ENCODE measurements around the gene KLHL3. TPM values are rescaled to one million over a fixed set of nuclear protein-coding genes. Genes with fewer than 3 reads are reported as not detected.

The KLHL3 gene
- polyA plus RNA-seq, 3 donors: 13.7 to 27.5 (median 17.6) TPM

DNA sequence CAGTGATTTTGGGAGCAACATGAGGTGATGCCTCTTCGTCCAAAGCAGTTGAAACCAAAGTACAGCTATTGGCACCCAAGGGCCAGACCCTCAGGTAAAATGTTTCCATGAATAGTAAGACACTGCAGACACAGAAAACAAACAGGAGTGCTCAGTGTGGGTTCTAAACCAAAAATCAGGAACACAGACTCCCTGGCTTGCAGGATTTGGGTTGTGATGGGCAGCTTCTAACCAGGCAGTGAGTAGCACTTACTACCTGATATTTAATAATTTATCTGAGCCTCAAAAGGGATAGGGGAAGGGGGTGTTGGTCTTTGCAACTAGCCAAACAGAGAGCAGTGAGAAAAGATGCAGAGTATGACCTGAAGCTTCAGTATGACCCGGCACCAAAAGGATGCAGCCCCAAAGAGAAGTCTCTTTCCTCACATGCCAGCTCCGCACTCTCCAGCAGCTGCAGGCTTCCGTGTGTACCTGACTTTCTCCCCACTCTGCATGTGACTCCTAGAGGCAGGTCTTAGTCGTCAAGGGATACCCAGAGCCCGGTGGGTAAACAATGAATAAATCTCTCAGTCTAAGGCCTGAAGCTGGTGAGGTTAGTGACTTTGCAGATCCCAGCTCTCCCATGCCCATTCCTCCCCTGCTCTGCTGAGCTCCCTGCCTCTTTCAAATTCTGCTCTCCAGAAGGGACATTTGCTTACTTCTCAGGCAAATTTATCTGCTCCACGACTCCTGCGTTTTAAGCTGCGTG, 131.4 kb downstream of the KLHL3 start:
- DNase-seq (ENCODE audit: extremely low read depth in 1 of 11, low read depth in 9 of 11, low spot score in 4 of 11): peak in 6 of 11 donors; percentile 6 to 55 (median 37)

DNA sequence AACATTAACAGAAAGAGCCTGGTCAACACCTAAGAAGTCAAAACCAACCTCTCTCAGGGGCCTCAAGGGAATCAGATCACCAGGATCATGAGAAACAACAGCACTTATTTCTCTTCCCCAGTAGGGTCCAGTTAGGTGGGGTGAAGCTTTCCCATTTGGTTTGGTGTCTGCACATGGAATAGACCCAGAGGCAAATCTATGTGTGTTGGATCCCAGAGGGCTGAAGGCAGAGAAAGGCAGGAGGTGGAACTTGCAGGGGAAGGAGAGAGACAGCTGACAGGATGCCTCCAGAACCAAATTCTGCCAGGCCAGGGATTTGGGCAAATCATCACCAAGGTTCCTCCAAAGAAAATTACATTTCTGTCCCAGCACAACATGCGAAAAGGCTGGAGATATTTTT, 132.0 kb downstream of the KLHL3 start:
- DNase-seq (ENCODE audit: extremely low read depth in 1 of 11, low read depth in 9 of 11, low spot score in 4 of 11): no peak

DNA sequence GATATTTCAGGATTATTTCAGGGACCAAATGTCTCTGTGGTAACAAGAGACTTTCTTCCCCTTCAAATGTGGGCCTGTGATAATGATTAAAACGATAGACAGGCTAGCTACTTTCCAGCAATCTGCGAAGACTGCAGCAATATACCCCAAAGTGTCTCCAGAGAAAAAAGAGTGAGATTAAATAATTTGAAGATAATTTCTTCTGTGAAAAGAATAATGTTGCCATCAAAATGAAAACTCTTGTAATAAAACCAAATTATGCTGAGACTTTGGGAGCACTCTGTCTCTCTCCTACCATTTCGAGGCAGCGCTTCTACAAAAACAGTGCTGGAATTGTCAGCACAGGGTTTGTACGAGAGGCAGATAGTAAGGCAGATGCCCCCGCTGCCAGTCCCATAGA, 132.5 kb downstream of the KLHL3 start:
- no peak for DNase-seq (ENCODE audit: extremely low read depth in 1 of 11, low read depth in 9 of 11, low spot score in 4 of 11)

DNA sequence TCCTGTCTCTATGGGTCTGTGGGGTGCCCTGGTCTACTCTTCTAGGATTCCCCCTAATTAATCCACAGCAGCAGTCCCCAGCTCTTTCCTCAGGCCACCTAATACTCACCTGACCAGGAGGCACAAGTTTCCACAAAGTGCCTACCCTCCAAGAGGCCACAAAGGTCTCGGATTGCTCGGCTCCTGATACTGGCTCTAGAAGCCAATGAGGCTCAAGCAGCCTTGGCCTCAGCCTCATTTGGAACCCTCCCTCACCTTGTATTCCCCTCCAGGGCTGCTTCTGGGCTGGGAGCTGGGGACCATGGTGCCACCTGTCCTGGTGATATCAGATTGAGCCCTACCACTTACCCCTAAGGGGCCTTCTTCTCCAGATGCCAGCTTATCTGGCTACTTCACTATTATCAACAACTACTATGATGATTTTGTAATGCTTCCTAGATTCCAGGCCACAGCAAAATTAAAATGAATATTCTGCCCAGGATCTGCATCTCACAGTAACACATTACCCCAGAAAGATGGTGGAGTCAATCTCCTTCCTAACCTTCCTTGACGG, 133.1 kb downstream of the KLHL3 start:
- no peak for DNase-seq (ENCODE audit: extremely low read depth in 1 of 11, low read depth in 9 of 11, low spot score in 4 of 11)

DNA sequence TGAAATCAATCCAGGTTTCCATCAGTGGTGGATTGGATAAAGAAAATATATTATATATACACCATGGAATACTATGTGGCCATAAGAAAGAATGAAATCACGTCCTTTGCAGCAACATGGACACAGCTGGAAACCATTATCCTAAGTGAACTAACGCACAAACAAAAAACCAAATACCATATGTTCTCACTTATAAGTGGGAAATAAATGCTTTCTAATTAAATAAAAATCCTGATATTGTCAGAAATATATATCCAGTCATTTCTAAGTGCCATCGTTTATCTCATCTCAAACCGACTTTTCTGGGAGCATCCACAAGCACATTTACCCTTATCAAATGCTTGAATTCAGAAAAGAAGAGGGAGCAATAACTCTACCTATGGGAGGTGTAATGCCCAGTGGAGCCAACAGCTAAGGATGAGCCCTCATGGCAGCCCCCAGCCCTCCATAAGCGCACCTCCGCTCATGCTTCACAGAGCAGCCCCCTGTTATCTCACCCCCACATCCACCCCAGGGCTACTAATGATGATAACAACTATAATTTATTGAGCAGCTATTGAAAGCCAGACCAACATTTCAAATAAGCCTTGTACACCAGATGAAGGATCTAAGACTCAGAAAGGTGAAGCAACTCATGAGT, 135.0 kb downstream of the KLHL3 start:
- DNase-seq (ENCODE audit: extremely low read depth in 1 of 11, low read depth in 9 of 11, low spot score in 4 of 11): no peak

DNA sequence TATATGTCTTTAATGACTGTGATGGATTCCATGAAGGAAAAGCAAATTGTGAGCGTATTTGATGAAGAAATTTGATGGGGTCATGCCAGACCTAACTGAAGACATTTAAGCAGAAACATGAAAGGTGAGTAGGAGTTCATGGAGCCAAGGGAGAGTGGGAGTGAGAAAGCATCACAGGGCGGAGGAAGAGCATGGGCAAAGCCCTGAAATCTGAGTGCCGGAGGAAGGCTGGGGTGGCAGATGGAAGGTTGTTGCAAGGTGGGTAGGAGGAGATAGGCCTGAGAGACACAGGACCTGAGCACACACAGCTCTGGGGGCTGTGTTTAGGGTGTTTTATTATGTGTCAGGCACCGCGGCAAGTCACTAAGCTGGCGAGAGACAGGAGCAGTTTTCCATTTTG, 136.4 kb downstream of the KLHL3 start:
- DNase-seq (ENCODE audit: extremely low read depth in 1 of 11, low read depth in 9 of 11, low spot score in 4 of 11): no peak

DNA sequence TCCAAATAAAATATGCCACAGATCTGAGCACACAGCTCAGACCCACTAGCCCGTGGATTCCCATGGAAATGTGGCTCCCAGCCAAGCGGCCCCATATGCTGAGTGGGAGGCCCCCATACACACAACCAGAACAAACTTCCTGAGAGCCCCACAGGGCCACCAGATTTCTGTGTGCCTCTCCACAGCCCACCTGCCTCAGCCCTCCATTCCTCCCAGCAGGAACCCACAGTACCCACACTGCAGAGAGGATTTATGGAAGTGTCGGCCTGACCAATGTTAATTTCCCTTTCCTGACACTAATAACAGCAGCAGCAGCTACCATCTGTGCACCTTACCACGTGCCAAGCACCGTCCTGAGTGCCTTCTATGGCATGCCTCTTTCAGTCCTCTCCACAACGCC, 137.5 kb downstream of the KLHL3 start:
- DNase-seq (ENCODE audit: extremely low read depth in 1 of 11, low read depth in 9 of 11, low spot score in 4 of 11): no peak

DNA sequence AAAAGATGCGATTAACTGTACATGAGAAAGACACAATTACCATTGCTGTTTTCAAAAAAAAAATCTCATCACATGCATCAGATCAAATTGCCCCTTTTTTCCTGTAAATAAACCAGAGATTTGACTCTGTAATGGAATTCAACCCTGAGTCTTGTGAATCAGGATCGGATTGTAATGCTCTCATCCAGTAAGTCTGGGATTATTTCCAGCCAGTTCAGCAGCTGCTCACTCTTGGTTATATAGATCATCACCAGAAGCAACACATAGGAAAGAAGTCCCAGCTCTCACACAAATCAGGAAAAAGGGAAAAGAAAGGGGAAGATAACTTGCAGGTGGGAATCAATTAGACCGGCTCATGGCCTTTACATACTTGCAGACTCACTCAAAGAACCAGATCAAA, 138.9 kb downstream of the KLHL3 start:
- no peak for DNase-seq (ENCODE audit: extremely low read depth in 1 of 11, low read depth in 9 of 11, low spot score in 4 of 11)

DNA sequence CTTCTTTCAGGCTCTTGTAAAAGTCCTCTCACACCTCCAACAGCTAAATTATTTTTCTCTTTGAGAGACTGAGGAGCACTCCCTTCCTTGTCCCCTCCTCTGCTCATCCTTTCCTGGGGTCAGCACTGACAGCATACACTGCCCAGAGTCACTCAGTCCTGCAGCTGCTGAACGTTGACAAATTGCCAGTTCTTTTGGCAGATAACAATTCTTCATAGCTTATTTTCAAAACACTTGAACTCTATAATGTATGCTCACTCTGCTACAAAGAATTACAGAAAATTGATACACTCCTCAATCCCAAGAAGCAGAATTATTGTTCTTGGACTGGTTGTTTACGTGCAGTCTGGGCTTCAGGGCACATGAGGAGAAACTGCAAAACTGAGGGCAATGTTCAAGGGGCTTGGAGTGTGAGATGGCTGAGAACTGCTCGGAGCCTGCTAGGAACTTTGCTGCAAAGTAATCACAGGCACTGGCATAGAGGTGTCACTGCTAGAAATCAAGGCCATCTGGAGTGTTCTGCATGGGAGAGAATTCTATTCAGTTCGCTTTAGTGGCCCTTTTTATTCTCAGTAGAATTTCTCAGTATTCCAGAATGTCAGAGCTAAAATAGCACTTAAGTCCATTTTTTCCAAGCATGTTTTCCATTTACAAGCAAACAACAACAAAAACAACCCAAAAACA, 140.4 kb downstream of the KLHL3 start:
- DNase-seq (ENCODE audit: extremely low read depth in 1 of 11, low read depth in 9 of 11, low spot score in 4 of 11): no peak

DNA sequence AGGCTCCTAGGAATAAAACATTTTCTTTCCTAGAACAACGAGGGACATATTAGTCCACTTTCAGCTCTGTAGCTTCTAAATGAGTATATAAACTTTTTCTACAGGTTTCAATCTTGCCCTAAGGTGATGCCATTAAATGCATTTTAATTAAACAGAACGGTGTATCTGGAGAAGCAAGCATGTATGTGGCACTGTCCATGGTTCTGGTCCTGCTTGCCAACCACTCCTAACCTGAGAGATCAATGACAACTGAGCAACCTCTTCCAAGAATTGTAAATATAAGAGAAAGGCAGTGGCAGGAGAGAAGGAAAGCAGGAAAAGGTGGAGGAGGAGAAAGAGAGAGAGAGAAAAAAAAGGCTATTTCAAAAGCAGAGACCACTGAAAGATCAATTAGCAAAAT, 141.2 kb downstream of the KLHL3 start:
- peak in 1 of 11 donors; percentile 4 for DNase-seq (ENCODE audit: extremely low read depth in 1 of 11, low read depth in 9 of 11, low spot score in 4 of 11)

DNA sequence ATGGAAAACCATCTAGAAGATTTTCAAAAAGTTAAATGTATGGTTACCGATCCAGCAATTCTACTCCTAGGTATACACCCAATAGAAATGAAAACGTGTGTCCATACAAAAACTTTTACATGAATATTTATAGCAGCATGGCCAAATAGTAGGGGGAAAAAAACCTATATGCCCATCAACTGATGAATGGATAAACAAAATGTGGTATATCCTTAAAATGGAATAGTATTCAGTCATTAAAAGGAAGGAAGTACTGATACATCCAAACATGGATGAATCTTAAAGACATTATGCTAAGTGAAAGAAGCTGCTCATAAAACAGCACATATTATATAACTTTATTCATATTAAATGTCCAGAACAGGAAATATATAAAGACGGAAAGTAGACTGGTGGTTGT, 143.6 kb downstream of the KLHL3 start:
- DNase-seq (ENCODE audit: extremely low read depth in 1 of 11, low read depth in 9 of 11, low spot score in 4 of 11): no peak

DNA sequence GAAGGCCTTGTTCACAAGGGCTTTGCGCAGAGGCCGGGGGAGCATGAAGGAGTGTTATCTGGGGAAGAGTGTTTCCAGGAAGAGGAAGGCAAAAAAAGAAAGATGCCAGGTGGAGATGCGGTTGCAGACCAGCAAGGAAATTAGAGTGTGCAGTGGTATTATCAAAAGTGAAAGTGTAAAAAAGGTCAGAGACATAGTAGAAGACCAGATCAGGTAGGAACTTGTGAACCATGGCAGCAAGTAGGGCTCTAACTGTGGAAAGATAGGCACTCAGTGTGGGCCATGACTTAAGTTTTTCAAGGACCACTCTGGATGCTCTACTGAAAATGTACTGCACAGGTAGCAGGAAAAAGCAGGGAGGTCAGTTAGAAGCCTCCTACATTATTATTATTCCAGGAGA, 146.7 kb downstream of the KLHL3 start:
- DNase-seq (ENCODE audit: extremely low read depth in 1 of 11, low read depth in 9 of 11, low spot score in 4 of 11): no peak

DNA sequence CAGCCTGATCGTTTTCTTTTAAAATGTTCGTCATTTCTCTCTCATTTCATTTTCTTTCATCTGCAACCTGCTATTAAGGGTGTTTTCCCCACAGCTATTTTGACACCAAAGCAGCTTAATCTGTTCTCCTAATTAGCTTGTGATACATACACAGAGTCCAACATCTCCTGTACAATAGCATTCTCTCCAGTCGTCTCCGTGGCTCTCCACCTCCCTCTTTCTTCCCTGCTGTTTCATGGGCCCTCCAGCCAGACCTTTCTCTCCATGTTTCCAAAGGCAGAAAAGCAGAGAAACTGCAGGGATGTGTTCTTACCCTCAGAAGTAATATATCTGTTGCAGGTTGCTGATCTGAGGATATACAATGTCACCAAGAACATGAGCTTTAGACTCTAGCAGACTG, 148.0 kb downstream of the KLHL3 start:
- DNase-seq (ENCODE audit: extremely low read depth in 1 of 11, low read depth in 9 of 11, low spot score in 4 of 11): no peak

DNA sequence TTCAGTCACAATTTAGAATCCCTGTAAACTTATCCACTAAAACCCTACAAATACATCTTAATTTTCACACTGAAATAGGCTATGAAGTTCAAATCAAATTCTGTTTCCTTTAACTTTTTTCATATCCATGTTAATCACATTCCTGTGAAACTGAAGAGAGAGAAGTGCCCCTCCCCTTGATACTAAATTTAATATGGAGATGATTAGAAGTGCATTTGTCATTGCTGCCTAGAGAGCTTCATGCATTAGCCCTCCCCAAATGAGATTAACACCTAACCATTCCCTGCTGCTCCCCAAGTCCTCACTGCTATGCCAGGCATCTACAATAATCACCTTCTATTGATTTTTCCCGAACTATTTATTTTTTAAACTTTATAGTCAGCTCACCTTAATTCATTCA, 151.6 kb downstream of the KLHL3 start:
- no peak for DNase-seq (ENCODE audit: extremely low read depth in 1 of 11, low read depth in 9 of 11, low spot score in 4 of 11)

DNA sequence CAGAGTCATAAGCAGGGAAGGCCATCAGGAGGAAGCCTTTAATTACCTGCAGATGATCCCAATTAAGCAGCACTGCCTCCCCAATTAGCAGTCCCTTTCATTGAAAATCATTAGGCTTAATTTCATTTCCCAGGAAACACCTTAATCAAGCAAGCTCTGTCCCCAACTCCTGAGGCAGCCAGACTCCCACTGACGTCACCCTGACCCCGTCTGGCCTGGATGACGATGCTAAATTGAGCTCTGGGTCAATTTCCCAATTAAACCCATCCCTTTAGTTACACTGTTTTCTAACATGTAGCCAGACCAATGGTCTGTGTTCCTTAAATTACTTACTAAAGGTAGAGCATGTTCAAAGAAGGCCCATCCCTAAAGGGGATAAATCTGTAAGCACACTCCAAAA, 152.8 kb downstream of the KLHL3 start:
- no peak for DNase-seq (ENCODE audit: extremely low read depth in 1 of 11, low read depth in 9 of 11, low spot score in 4 of 11)

DNA sequence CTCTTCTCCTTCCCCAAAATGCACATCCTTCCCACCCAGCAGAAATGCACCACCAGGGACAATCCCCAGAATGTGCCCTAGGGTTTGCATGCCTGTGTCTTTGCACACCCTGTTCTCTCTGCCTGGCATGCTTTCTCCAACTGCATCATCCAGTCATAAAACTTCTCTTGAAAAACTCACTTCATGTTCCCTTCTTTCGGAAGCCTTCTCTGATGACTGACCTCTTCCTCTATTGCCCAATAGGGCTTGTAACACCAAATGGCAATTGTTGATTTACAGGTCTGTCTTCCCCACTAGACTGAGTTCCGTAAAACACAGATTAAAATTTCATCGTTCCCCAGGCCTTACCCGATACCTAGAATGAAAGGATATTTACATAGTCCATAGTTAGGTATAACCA, 153.7 kb downstream of the KLHL3 start:
- DNase-seq (ENCODE audit: extremely low read depth in 1 of 11, low read depth in 9 of 11, low spot score in 4 of 11): no peak

DNA sequence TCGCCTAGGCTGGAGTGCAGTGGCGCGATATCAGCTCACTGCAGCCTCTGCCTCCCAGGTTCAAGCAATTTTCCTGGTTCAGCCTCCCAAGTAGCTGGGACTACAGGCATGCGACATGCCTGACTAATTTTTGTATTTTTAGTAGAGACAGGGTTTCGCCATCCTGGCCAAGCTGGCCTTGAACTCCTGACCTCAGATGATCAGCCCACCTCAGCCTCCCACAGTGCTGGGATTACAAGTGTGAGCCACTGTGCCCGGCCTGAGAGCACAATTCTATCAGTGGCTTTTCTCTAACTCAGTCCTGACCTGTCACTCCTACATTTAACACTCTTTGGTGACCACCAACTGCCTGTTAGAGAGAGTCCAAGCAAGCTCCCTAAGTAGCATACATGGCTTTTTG, 154.1 kb downstream of the KLHL3 start:
- DNase-seq (ENCODE audit: extremely low read depth in 1 of 11, low read depth in 9 of 11, low spot score in 4 of 11): no peak

DNA sequence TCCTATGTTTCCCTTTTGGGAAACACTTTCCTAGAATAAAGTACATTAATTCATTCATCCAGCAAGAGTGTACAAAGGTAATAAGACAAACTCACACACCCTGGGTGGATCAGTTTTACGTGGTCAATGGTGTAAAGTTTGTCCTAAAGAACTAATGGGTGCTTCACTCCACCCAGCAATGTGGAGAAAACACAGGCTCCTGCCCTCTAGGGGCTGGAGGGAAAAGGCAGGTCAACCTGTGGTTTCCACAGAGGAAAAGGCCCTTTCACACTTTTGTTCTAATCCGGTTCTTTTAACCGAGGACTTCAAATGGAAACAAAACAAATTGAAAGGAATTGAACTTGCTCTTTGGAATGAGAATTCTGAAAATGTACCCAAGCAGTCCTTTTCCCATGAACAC, 155.9 kb downstream of the KLHL3 start:
- no peak for DNase-seq (ENCODE audit: extremely low read depth in 1 of 11, low read depth in 9 of 11, low spot score in 4 of 11)

DNA sequence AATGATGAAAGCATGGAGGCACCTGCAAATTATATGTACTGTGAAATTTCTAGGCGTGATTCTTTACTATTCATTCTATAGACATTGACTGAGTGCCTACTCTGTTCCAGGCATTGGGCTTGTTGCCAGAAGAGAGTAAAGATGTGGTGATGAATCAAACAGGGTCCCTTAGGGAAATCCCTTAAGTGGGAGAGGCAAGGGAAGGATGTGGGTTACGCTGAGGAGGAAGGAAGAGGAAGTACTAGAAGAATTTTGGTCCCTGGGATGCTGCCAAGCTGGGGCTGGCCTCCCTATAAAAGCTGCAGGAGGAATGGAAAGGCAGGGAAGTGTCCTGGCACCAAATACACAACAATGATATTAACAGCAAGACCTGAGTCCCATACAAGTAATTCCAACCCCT, 160.0 kb downstream of the KLHL3 start:
- DNase-seq (ENCODE audit: extremely low read depth in 1 of 11, low read depth in 9 of 11, low spot score in 4 of 11): no peak

DNA sequence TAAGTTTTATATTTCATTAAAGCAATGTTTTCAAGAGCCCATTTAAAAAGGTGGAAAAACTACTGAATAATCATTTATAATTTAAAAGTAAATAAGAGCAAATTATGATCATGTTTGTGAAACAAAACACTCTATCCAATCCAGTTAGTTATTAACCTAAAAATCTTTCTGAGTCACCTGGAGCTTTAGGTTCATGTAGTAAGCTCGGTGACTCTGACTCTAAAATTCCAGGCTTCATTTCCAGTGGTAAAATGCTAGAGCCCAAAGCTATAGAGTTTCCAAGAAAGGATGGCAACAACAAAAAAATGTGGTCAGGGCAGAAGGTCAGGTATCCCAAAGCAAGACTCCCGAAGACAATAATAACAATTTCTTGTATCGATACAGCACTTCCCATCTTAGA, 160.7 kb downstream of the KLHL3 start:
- no peak for DNase-seq (ENCODE audit: extremely low read depth in 1 of 11, low read depth in 9 of 11, low spot score in 4 of 11)
